Activated T-cell treated with anti-CD3 and anti-CD28 coated beads for 24 hours (primary cell): ENCODE results near the gene CAP2.

Source experiments
- DNase-seq: peaks from one replicate; pipeline ENCODE4 v3.0.0-alpha.2; 2020; ENCODE audit warnings: low read depth

The CAP2 gene

GRCh38 chr6:17392978-17393891, at the start of gene CAP2:
Gene CAP2 (plus strand): TSS chr6:17393595. CDS start chr6:17421556, 27,961 bp downstream.
- no peak for DNase-seq

GRCh38 chr6:17347012-17347411, 46.4 kb upstream of the CAP2 start:
- DNase-seq = no peak

- DNase-seq = no peak
These were observed 44.0 kb upstream of the CAP2 start for GRCh38 chr6:17349427-17349826.

GRCh38 chr6:17352302-17352701, 41.1 kb upstream of the CAP2 start:
- no peak for DNase-seq

- DNase-seq = no peak
These were observed 39.8 kb upstream of the CAP2 start for GRCh38 chr6:17353440-17354175.

GRCh38 chr6:17354700-17355403, 38.5 kb upstream of the CAP2 start:
- no peak for DNase-seq

- no peak for DNase-seq
These were observed 38.0 kb upstream of the CAP2 start for GRCh38 chr6:17355404-17355774.

GRCh38 chr6:17358515-17358914, 34.9 kb upstream of the CAP2 start:
- DNase-seq = no peak

- no peak for DNase-seq
These were observed 32.8 kb upstream of the CAP2 start for GRCh38 chr6:17360564-17360963.

- DNase-seq = no peak
These were observed 32.4 kb upstream of the CAP2 start for GRCh38 chr6:17361013-17361412.

- no peak for DNase-seq
These were observed 27.4 kb upstream of the CAP2 start for GRCh38 chr6:17365961-17366360.

- no peak for DNase-seq
These were observed 25.5 kb upstream of the CAP2 start for GRCh38 chr6:17367868-17368267.

- no peak for DNase-seq
These were observed 11.8 kb upstream of the CAP2 start for GRCh38 chr6:17381424-17382147.

- DNase-seq = no peak
These were observed 7.7 kb upstream of the CAP2 start for GRCh38 chr6:17385660-17386059.

- no peak for DNase-seq
These were observed 5.0 kb upstream of the CAP2 start for GRCh38 chr6:17388365-17388764.

- no peak for DNase-seq
These were observed 4.0 kb upstream of the CAP2 start for GRCh38 chr6:17389274-17389847.

GRCh38 chr6:17390276-17390675, 3.1 kb upstream of the CAP2 start:
- no peak for DNase-seq

GRCh38 chr6:17391976-17392375, 1.4 kb upstream of the CAP2 start:
- no peak for DNase-seq

GRCh38 chr6:17393892-17394631, 667 bp downstream of the CAP2 start:
- DNase-seq = no peak

- DNase-seq = no peak
These were observed 1.7 kb downstream of the CAP2 start for GRCh38 chr6:17395112-17395511.

GRCh38 chr6:17396256-17396655, 2.9 kb downstream of the CAP2 start:
- DNase-seq = no peak
